ENCODE data around the gene CISH. TPM values are rescaled to one million over a fixed set of nuclear protein-coding genes. Genes with fewer than 3 reads are reported as not detected.
A peak's percentile ranks its signal among the peaks of the same experiment; 100 is the strongest.

The CISH gene
- total and polyA plus RNA-seq, 9 of the 15 experiments (the other 6 are each of a cell fraction or from before 2014, with no cell fraction given) = 1.7 to 47.7 (median 18.3) TPM

DNA sequence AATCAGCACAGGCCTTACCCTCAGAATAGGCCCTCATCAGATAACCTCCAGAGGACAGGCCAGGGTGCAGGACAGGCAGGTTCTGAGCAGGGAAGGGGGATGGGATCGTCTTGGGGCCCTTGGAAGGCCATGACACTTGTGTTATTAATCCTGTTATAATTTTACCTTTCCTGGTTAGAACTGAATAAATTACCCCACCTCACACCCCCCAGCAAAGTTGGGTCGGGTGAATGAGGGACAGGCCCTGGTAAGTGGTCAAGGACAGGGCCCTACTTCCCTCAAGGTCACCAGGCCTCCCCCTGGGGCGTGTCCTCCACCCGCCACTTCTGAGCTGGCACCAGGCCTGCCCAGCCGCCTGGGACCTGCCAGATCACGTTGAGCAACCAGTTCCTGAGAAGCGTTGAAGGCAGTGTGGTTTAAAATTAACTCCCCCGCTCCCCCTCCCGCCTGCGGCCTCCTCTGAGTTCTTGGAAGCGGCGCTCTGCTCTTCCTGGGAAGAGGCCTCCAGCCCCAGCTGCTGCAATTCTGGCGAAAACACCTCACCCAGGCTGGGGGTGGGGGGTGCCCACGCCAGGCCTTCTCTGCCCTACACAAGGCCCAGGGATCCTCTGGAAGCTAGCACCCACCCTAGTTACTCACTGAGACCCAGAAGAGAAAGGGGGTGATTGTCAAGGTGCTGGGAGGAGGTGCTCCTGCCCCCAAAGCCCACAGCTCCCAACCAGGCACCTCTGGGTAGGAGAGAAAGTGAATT, 10.6 kb downstream of the CISH start (continued):
- TF ChIP-seq, protein P1, sequence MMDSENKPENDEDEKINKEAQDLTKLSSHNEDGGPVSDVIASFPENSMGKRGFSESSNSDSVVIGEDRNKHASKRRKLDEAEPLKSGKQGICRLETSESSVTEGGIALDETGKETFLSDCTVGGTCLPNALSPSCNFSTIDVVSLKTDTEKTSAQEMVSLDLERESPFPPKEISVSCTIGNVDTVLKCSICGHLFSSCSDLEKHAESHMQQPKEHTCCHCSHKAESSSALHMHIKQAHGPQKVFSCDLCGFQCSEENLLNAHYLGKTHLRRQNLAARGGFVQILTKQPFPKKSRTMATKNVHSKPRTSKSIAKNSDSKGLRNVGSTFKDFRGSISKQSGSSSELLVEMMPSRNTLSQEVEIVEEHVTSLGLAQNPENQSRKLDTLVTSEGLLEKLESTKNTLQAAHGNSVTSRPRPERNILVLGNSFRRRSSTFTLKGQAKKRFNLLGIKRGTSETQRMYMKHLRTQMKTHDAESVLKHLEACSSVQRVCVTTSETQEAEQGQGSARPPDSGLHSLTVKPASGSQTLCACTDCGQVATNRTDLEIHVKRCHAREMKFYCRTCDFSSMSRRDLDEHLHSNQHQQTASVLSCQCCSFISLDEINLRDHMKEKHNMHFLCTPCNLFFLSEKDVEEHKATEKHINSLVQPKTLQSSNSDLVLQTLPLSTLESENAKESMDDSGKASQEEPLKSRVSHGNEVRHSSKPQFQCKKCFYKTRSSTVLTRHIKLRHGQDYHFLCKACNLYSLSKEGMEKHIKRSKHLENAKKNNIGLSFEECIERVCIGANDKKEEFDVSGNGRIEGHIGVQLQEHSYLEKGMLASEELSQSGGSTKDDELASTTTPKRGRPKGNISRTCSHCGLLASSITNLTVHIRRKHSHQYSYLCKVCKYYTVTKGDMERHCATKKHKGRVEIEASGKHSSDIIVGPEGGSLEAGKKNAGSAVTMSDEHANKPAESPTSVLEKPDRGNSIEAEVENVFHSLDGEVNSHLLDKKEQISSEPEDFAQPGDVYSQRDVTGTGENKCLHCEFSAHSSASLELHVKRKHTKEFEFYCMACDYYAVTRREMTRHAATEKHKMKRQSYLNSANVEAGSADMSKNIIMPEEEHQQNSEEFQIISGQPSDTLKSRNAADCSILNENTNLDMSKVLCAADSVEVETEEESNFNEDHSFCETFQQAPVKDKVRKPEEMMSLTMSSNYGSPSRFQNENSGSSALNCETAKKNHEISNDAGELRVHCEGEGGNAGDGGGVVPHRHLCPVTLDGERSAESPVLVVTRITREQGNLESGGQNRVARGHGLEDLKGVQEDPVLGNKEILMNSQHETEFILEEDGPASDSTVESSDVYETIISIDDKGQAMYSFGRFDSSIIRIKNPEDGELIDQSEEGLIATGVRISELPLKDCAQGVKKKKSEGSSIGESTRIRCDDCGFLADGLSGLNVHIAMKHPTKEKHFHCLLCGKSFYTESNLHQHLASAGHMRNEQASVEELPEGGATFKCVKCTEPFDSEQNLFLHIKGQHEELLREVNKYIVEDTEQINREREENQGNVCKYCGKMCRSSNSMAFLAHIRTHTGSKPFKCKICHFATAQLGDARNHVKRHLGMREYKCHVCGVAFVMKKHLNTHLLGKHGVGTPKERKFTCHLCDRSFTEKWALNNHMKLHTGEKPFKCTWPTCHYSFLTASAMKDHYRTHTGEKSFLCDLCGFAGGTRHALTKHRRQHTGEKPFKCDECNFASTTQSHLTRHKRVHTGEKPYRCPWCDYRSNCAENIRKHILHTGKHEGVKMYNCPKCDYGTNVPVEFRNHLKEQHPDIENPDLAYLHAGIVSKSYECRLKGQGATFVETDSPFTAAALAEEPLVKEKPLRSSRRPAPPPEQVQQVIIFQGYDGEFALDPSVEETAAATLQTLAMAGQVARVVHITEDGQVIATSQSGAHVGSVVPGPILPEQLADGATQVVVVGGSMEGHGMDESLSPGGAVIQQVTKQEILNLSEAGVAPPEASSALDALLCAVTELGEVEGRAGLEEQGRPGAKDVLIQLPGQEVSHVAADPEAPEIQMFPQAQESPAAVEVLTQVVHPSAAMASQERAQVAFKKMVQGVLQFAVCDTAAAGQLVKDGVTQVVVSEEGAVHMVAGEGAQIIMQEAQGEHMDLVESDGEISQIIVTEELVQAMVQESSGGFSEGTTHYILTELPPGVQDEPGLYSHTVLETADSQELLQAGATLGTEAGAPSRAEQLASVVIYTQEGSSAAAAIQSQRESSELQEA (IDR thresholded peaks at IDR 0.05; ENCODE audit: low read depth) = no peak
- TF ChIP-seq CTBP1 (IDR thresholded peaks at IDR 0.05; ENCODE audit: borderline replicate concordance) = peak; percentile 81; the same call in 1 of the 2 replicates
- TF ChIP-seq TSC22D4 (tag; IDR thresholded peaks at IDR 0.05) = no peak
- TF ChIP-seq RB1 (IDR thresholded peaks at IDR 0.05; ENCODE audit: low read depth) = no peak
- TF ChIP-seq KDM5B (IDR thresholded peaks at IDR 0.05; ENCODE audit: insufficient replicate concordance, low read depth, low read length) = no peak
- TF ChIP-seq PHF8 (IDR thresholded peaks at IDR 0.05; ENCODE audit: borderline replicate concordance, low read length) = peak; percentile 18; the same call in 1 of the 2 replicates
- TF ChIP-seq RBM17 (IDR thresholded peaks at IDR 0.05; ENCODE audit: borderline replicate concordance, low read depth, low read length) = no peak
- TF ChIP-seq SAFB (IDR thresholded peaks at IDR 0.05; ENCODE audit: borderline replicate concordance, low read depth, low read length) = no peak
- TF ChIP-seq C11orf30 (IDR thresholded peaks at IDR 0.05; ENCODE audit: low read depth) = no peak
- 0 out of 2 replicates have a peak, but pooled peaks have one; percentile 24 for TF ChIP-seq BCOR (IDR thresholded peaks at IDR 0.05)
- TF ChIP-seq ZNF239 (CRISPR knock-in tag; IDR thresholded peaks at IDR 0.05) = no peak
- no peak for TF ChIP-seq TARDBP (IDR thresholded peaks at IDR 0.05)
- TF ChIP-seq NFE2L1 (tag; IDR thresholded peaks at IDR 0.05; ENCODE audit: borderline replicate concordance, low read depth) = no peak
- TF ChIP-seq ZNF165 (CRISPR knock-in tag; IDR thresholded peaks at IDR 0.05; ENCODE audit: borderline replicate concordance) = no peak
- peak; percentile 44 for TF ChIP-seq CHD4 (IDR thresholded peaks at IDR 0.05; ENCODE audit: insufficient read depth, insufficient replicate concordance, low read depth, low read length, poor library complexity, severe bottlenecking)
- no peak for TF ChIP-seq NONO (IDR thresholded peaks at IDR 0.05; ENCODE audit: low read depth in 2 of 2, low read length in 1 of 2)
- TF ChIP-seq RFX7 (CRISPR knock-in tag; IDR thresholded peaks at IDR 0.05) = no peak
- peak; percentile 29; the same call in 1 of the 2 replicates for TF ChIP-seq ZKSCAN1 (IDR thresholded peaks at IDR 0.05; ENCODE audit: low read depth, low read length)
- no peak for TF ChIP-seq ZNF143 (CRISPR knock-in tag; IDR thresholded peaks at IDR 0.05)
- no peak for TF ChIP-seq PTTG1 (tag; IDR thresholded peaks at IDR 0.05; ENCODE audit: low read depth)
- no peak for TF ChIP-seq SMARCC2 (IDR thresholded peaks at IDR 0.05; ENCODE audit: low read depth)

All from K562 (cell line).